Esophagus squamous epithelium (tissue), 5 donors: Measurements from ENCODE around the gene VWA5B2. TPM values are rescaled to one million over a fixed set of nuclear protein-coding genes. Genes with fewer than 3 reads are reported as not detected.

ENCODE experiments used
- DNase-seq: peaks from one replicate; lab custom pipeline; 2025; lab: John Stamatoyannopoulos, UW
- H3K27ac ChIP-seq, 4 donors: fragments of 200-600 bp; sonication (generic); one replicate each; pipeline ENCODE4 v1.5.1; 2016 to 2019; ENCODE audit warnings: mild to moderate bottlenecking in 1 of 4
- H3K27me3 ChIP-seq, 4 donors: fragments of 200-600 bp; sonication (generic); 1 replicate in 3 of 4; 2 replicates in 1 of 4; pipeline versions ENCODE4 v1.5.1 to v1.6.0; 2017 to 2021; ENCODE audit warnings: antibody characterized with exemption in 1 of 4
- H3K36me3 ChIP-seq, 3 donors: fragments of 200-600 bp; sonication (generic); one replicate each; pipeline ENCODE4 v1.5.1; 2016 to 2019
- H3K4me1 ChIP-seq, 3 donors: fragments of 200-600 bp; sonication (generic); one replicate each; pipeline ENCODE4 v1.5.1; 2017 to 2019
- H3K4me3 ChIP-seq, 4 donors: fragments of 200-600 bp; sonication (generic); 1 replicate in 3 of 4; 2 replicates in 1 of 4; pipeline ENCODE4 v1.5.1; 2016 to 2019; ENCODE audit warnings: mild to moderate bottlenecking in 2 of 4, moderate library complexity in 1 of 4
- H3K9me3 ChIP-seq, 3 donors: fragments of 200-600 bp; sonication (generic); one replicate each; pipeline ENCODE4 v1.5.1; 2016 to 2019
- POLR2A ChIP-seq, 4 donors: fragments of 450-650 bp; IDR thresholded peaks; one replicate each; pipeline ENCODE4 v1.6.1; 2017; ENCODE audit warnings: antibody characterized with exemption in 4 of 4, mild to moderate bottlenecking in 4 of 4, moderate library complexity in 3 of 4
- WGBS, 2 donors: methylation state at CpG; one replicate each; pipeline ENCODE4 v1.1.5; 2018; 5-methylcytosine and 5-hydroxymethylcytosine counted together
- intact Hi-C: fragments of 100-400 bp; cut with DNase I; formaldehyde crosslinking; loops from one replicate; pipeline ENCODE4 v1.15.0; 2022
- total RNA-seq, 4 donors: library from RNA; depleted of rRNA; stranded (reverse); fragments of >200 nt; gene quantifications; one replicate each; pipeline ENCODE4 v1.1.0, GENCODE V29; 2016
- TF ChIP-seq, protein P1 (sequence below), 6 experiments: fragments of 450-650 bp in 4 of 6; fragments of 200-600 bp in 2 of 6; sonication (generic) in 2 of 6; IDR thresholded peaks; one replicate each; pipeline ENCODE4 v1.5.1; 2016 to 2019; ENCODE audit warnings: antibody characterized with exemption in 6 of 6, mild to moderate bottlenecking in 4 of 6, moderate library complexity in 4 of 6
- donor health status: DM: yes; HTN: yes; CAD: no.

Gene VWA5B2
- total RNA-seq, 4 donors from 2014 or later: 0.22 TPM; not detected in 3

DNA sequence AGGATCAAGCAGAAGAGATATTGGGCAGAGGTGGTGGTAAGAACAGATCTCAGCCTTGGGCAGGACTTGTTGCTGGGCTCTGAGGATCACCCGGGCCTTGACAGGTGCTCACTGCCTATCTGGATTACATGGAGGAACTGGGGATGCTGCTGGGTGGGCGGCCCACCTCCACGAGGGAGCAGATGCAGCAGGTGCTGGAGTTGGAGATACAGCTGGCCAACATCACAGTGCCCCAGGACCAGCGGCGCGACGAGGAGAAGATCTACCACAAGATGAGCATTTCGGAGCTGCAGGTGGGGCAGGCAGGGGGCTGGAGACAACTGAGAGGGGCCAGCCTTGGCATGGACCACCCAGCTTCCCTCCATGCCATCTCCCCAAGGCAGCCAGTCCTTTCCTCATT is 54.3 kb downstream of the VWA5B2 start:
- H3K36me3 ChIP-seq: no peaks in the 10 kb centered on the region
- DNase-seq: no peak
- H3K4me3 ChIP-seq: no peak overlapping the region
- intact Hi-C loops: loop anchor here (10.0 kb wide), 1 partner anchor 389 kb away; no protein-coding TSS in a partner anchor
- H3K4me1 ChIP-seq: no peaks in the 10 kb centered on the region
- no peaks in the 10 kb centered on the region for H3K9me3 ChIP-seq
- H3K27ac ChIP-seq: no peak overlapping the region
- TF ChIP-seq POLR2A (IDR thresholded peaks at IDR 0.05): no peak
- TF ChIP-seq, protein P1, sequence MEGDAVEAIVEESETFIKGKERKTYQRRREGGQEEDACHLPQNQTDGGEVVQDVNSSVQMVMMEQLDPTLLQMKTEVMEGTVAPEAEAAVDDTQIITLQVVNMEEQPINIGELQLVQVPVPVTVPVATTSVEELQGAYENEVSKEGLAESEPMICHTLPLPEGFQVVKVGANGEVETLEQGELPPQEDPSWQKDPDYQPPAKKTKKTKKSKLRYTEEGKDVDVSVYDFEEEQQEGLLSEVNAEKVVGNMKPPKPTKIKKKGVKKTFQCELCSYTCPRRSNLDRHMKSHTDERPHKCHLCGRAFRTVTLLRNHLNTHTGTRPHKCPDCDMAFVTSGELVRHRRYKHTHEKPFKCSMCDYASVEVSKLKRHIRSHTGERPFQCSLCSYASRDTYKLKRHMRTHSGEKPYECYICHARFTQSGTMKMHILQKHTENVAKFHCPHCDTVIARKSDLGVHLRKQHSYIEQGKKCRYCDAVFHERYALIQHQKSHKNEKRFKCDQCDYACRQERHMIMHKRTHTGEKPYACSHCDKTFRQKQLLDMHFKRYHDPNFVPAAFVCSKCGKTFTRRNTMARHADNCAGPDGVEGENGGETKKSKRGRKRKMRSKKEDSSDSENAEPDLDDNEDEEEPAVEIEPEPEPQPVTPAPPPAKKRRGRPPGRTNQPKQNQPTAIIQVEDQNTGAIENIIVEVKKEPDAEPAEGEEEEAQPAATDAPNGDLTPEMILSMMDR (IDR thresholded peaks at IDR 0.05): no peak
- WGBS, 2 donors: 95 to 96% methylated on average over 7 of the region's 8 CpGs
- peaks cover 0 to 12% (median 0%) of the 10 kb centered on the region in 4 donors for H3K27me3 ChIP-seq

DNA sequence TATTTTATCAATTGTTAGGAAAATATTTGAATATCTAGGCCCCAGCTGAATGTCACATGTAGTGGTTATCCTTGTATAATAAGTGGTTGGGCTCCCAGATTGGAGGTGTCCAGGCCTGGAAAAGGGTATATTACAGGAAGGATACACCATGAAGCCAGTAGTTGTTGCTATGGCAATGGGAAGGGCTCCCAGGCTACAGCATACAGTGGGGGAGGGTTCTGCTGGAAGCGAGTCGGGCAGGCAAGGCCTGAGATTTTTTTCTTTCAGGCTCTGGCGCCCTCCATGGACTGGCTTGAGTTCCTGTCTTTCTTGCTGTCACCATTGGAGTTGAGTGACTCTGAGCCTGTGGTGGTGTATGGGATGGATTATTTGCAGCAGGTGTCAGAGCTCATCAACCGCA is 55.3 kb downstream of the VWA5B2 start:
- no peaks in the 10 kb centered on the region for H3K9me3 ChIP-seq
- 9 to 27% methylated on average over 3 of the region's 4 CpGs for WGBS, 2 donors
- intact Hi-C loops: loop anchor here (10.0 kb wide), 1 partner anchor 390 kb away; no protein-coding TSS in a partner anchor
- DNase-seq: no peak
- no peaks in the 10 kb centered on the region for H3K4me1 ChIP-seq
- no peak overlapping the region for H3K4me3 ChIP-seq
- TF ChIP-seq POLR2A (IDR thresholded peaks at IDR 0.05): no peak
- TF ChIP-seq, protein P1 (IDR thresholded peaks at IDR 0.05): peak in 1 of 6 experiments; percentile 37
- no peaks in the 10 kb centered on the region for H3K36me3 ChIP-seq
- H3K27me3 ChIP-seq: peaks cover 0 to 19% (median 0%) of the 10 kb centered on the region in 4 donors
- H3K27ac ChIP-seq: no peak overlapping the region

DNA sequence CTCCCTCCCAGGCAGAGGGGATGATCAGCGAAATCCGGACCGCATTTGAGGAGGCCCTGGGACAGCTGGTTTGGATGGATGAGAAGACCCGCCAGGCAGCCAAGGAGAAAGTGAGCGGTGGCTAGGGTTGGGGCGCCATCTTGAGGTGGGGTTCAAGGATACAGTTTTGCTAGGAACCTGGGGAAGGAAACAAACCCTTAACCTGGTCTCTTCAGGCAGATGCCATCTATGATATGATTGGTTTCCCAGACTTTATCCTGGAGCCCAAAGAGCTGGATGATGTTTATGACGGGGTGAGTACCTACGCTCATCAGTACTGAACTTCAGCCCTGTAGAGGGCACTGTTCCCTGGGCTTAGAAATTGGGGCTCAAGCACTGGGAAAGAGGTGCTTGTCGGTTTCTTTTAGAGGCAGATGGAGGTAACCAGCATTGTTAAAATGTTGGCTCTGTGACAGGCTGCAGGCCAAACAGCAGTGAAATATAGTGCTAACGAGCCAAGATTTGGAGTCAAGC is 60.1 kb downstream of the VWA5B2 start:
- H3K4me3 ChIP-seq: no peak overlapping the region
- intact Hi-C loops: loop anchor here (10.0 kb wide), 1 partner anchor 395 kb away; no protein-coding TSS in a partner anchor
- H3K9me3 ChIP-seq: no peaks in the 10 kb centered on the region
- no peaks in the 10 kb centered on the region for H3K4me1 ChIP-seq
- no peak overlapping the region for H3K27ac ChIP-seq
- TF ChIP-seq POLR2A (IDR thresholded peaks at IDR 0.05): no peak
- TF ChIP-seq, protein P1 (IDR thresholded peaks at IDR 0.05): peak; percentile 25 to 63 (median 41)
- H3K27me3 ChIP-seq: peaks cover 0 to 24% (median 0%) of the 10 kb centered on the region in 4 donors
- WGBS, 2 donors: 6 to 9% methylated on average over 7 to 10 of the region's 10 CpGs
- DNase-seq: no peak
- no peaks in the 10 kb centered on the region for H3K36me3 ChIP-seq

DNA sequence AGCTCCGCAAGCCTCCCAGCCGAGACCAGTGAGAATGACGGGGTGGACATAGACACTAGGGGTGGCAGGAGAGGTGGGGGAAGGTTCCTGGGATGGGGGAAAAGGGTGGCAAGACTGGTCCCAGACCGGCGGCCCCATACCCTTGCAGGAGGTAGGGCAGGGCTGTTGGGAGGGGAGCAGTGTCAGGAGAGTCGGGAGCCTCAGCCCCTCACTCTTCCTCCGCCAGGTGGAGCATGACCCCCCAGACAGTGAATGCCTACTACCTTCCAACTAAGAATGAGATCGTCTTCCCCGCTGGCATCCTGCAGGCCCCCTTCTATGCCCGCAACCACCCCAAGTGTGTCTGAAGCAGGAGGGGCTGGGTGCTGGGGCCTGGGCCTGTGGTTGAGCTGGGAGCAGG is 60.9 kb downstream of the VWA5B2 start:
- intact Hi-C loops: no loop called here
- no peak for DNase-seq
- Histone ChIP-seq H3K9me3 (no peaks in the 10 kb centered on the region), H3K27me3 (peaks cover 0 to 24% (median 0%) of the 10 kb centered on the region in 4 donors), H3K27ac (no peak overlapping the region), H3K4me3 (no peak overlapping the region), H3K36me3 (no peaks in the 10 kb centered on the region), H3K4me1 (no peaks in the 10 kb centered on the region)
- TF ChIP-seq POLR2A (IDR thresholded peaks at IDR 0.05): no peak
- TF ChIP-seq, protein P1 (IDR thresholded peaks at IDR 0.05): no peak
- 75 to 100% methylated on average over 1 to 5 of the region's 10 CpGs for WGBS, 2 donors

DNA sequence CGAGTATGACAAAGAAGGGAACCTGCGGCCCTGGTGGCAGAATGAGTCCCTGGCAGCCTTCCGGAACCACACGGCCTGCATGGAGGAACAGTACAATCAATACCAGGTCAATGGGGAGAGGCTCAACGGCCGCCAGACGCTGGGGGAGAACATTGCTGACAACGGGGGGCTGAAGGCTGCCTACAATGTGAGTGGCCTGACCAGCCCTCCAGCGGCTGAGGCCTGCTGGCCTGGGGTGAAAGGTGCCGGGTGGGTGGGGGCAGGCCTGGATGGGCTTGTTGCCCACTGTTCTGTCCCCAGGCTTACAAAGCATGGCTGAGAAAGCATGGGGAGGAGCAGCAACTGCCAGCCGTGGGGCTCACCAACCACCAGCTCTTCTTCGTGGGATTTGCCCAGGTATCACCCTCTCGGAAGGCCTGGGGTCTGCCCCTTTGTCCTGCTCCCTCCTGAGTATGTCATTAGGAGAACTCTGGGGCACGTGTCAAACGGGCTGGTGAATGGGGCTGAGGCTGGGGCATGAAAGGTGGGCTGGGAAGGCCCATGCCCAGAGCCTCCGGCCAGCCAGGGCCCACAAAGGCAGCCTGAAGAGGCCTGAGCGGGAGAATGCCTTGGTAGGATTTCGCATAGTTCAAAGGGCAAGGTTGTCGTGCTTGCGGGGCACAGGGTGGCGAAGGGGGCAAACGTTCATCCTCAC is 61.8 kb downstream of the VWA5B2 start:
- no peaks in the 10 kb centered on the region for H3K36me3 ChIP-seq
- H3K4me3 ChIP-seq: no peak overlapping the region
- H3K4me1 ChIP-seq: no peaks in the 10 kb centered on the region
- WGBS, 2 donors: 88 to 92% methylated on average over 15 to 19 of the region's 22 CpGs
- intact Hi-C loops: no loop called here
- H3K27ac ChIP-seq: no peak overlapping the region
- peaks cover 0 to 24% (median 0%) of the 10 kb centered on the region in 4 donors for H3K27me3 ChIP-seq
- DNase-seq: no peak
- H3K9me3 ChIP-seq: no peaks in the 10 kb centered on the region
- TF ChIP-seq, protein P1 (IDR thresholded peaks at IDR 0.05): no peak
- TF ChIP-seq POLR2A (IDR thresholded peaks at IDR 0.05): no peak
